ENCODE measurements around the gene VPS45.

Gene VPS45

DNA sequence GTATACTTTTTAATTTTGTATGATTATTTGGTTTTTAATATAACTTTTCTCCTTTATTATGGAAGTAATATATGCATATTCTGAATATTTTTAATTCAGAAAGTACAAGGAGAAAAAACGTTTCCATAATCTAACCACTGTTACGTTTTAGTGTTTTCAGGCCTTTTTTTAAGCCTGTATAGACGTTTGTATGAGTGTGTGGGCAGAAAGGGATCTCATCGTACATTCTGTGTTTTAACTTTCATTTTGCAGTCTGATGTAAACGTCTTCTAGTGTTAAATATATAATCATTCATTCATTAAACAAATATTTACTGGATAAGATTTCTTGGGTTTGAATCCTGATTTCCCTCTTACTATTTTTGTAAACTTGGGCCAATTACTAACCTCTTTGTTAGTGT lies 44.1 kb downstream of the VPS45 start:
- H2AFZ ChIP-seq (ENCODE audit: low read length) = no peak overlapping the region
- H3K14ac ChIP-seq (ENCODE audit: low read length) = no peak overlapping the region
- no CpG with 5 or more reads among the region's 5 CpGs for whole genome bisulfite sequencing, 2 donors (ENCODE audit: extremely low coverage in 2 of 2, insufficient read length in 2 of 2, insufficient replicate concordance in 1 of 2)
- H3K18ac ChIP-seq (ENCODE audit: low read length) = no peak overlapping the region
- H2BK5ac ChIP-seq (ENCODE audit: low read length) = no peak overlapping the region
- no peaks in the 10 kb centered on the region for H3K27me3 ChIP-seq (ENCODE audit: control insufficient read depth in 3 of 3, insufficient read depth in 3 of 3, low read depth in 1 of 3, low read length in 3 of 3)
- H2BK120ac ChIP-seq (ENCODE audit: low read depth, low read length) = no peak overlapping the region
- no peak for DNase-seq (ENCODE audit: low spot score)
- no peak overlapping the region for H3K27ac ChIP-seq (replicated peaks; ENCODE audit: low read length)
- no peak overlapping the region for H4K8ac ChIP-seq (ENCODE audit: low read depth, low read length)
- H3K9me3 ChIP-seq (replicated peaks in 1 of 2; ENCODE audit: control insufficient read depth in 2 of 2, insufficient read depth in 1 of 2, low read depth in 1 of 2, low read length in 2 of 2) = peaks cover 0 to 30% of the 10 kb centered on the region in 2 donors
- H2BK15ac ChIP-seq (ENCODE audit: low read length) = no peak overlapping the region
- no peak overlapping the region for H3K9ac ChIP-seq (ENCODE audit: low read depth, low read length, poor library complexity)
- H3K79me1 ChIP-seq (ENCODE audit: low read depth, low read length) = no peaks in the 10 kb centered on the region
- H3K36me3 ChIP-seq (replicated peaks in 1 of 2; ENCODE audit: control insufficient read depth in 2 of 2, insufficient read depth in 2 of 2, low read length in 2 of 2) = peaks cover 0 to 50% of the 10 kb centered on the region in 2 donors
- no peak overlapping the region for H2BK12ac ChIP-seq (ENCODE audit: low read length)
- no peak overlapping the region for H4K91ac ChIP-seq (ENCODE audit: low read depth, low read length, poor library complexity)
- no peak overlapping the region for H3K4me2 ChIP-seq (ENCODE audit: insufficient read depth, low read length, poor library complexity, severe bottlenecking)
- H3K23ac ChIP-seq (ENCODE audit: low read depth, low read length, poor library complexity) = no peak overlapping the region
- no peak overlapping the region for H3K4ac ChIP-seq (ENCODE audit: low read length)
- no peak overlapping the region for H2AK5ac ChIP-seq (ENCODE audit: low read depth, low read length)
- no peak overlapping the region for H3K4me3 ChIP-seq (ENCODE audit: low read length in 2 of 2)
- H3K4me1 ChIP-seq (ENCODE audit: control insufficient read depth in 2 of 2, insufficient read depth in 1 of 2, low read depth in 1 of 2, low read length in 2 of 2) = no peaks in the 10 kb centered on the region

DNA sequence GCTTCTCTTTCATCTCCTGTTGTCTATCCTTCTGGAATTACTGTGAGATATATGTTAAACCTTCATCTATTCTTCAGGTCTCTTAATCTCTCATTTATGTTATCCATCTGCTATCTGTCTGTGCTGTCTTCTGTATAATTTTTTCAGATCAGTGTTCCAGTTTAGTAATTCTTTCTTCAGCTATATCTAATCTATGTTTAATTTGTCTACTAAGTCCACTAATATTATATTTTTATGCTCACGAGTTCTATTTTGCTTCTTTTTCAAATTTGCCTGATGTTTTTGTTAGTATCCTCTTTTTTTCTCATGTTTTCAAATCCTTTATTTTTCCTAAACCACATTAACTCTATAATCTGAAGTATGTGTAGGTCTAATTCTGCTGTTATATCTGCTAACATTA lies 47.5 kb downstream of the VPS45 start:
- Histone ChIP-seq H3K9me3 (replicated peaks in 1 of 2; ENCODE audit: control insufficient read depth in 2 of 2, insufficient read depth in 1 of 2, low read depth in 1 of 2, low read length in 2 of 2) (peaks cover 0 to 30% of the 10 kb centered on the region in 2 donors), H3K14ac (ENCODE audit: low read length) (no peak overlapping the region), H3K27ac (replicated peaks; ENCODE audit: low read length) (no peak overlapping the region), H3K79me1 (ENCODE audit: low read depth, low read length) (no peaks in the 10 kb centered on the region), H2BK15ac (ENCODE audit: low read length) (no peak overlapping the region), H3K36me3 (replicated peaks in 1 of 2; ENCODE audit: control insufficient read depth in 2 of 2, insufficient read depth in 2 of 2, low read length in 2 of 2) (peaks cover 0 to 55% of the 10 kb centered on the region in 2 donors), H3K18ac (ENCODE audit: low read length) (no peak overlapping the region), H2BK5ac (ENCODE audit: low read length) (no peak overlapping the region), H3K23ac (ENCODE audit: low read depth, low read length, poor library complexity) (no peak overlapping the region), H2AK5ac (ENCODE audit: low read depth, low read length) (no peak overlapping the region), H4K91ac (ENCODE audit: low read depth, low read length, poor library complexity) (no peak overlapping the region), H2BK120ac (ENCODE audit: low read depth, low read length) (no peak overlapping the region), H4K8ac (ENCODE audit: low read depth, low read length) (no peak overlapping the region), H3K4ac (ENCODE audit: low read length) (no peak overlapping the region), H2AFZ (ENCODE audit: low read length) (no peak overlapping the region), H3K27me3 (ENCODE audit: control insufficient read depth in 3 of 3, insufficient read depth in 3 of 3, low read depth in 1 of 3, low read length in 3 of 3) (no peaks in the 10 kb centered on the region), H3K9ac (ENCODE audit: low read depth, low read length, poor library complexity) (no peak overlapping the region), H2BK12ac (ENCODE audit: low read length) (no peak overlapping the region), H3K4me3 (ENCODE audit: low read length in 2 of 2) (no peak overlapping the region), H3K4me1 (ENCODE audit: control insufficient read depth in 2 of 2, insufficient read depth in 1 of 2, low read depth in 1 of 2, low read length in 2 of 2) (no peaks in the 10 kb centered on the region), H3K4me2 (ENCODE audit: insufficient read depth, low read length, poor library complexity, severe bottlenecking) (no peak overlapping the region)
- DNase-seq (ENCODE audit: low spot score) = no peak
- WGBS, 2 donors (ENCODE audit: extremely low coverage in 2 of 2, insufficient read length in 2 of 2, insufficient replicate concordance in 1 of 2) = no CpG with 5 or more reads among the region's 1 CpG

DNA sequence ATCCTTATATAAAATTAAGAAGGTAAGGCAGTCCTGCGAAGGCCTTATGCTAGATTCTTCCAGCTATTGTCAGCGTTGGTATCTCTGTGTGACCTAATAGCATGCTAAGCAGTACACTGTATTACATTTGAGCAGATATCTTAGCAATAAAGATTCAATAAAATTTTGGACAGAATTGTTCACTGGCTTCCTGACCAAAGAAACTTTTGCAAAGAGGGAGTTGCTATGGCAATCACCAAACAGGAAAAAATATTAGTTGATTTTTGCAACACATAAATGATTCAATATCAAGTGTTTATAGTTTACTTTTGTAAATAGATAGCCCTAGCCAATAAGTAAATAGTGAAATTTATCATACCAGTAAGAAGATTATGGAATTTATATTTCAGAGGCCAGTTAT lies 51.1 kb downstream of the VPS45 start:
- no peak overlapping the region for H4K8ac ChIP-seq (ENCODE audit: low read depth, low read length)
- H2BK12ac ChIP-seq (ENCODE audit: low read length) = no peak overlapping the region
- H2AFZ ChIP-seq (ENCODE audit: low read length) = no peak overlapping the region
- H3K36me3 ChIP-seq (replicated peaks in 1 of 2; ENCODE audit: control insufficient read depth in 2 of 2, insufficient read depth in 2 of 2, low read length in 2 of 2) = peaks cover 2 to 38% of the 10 kb centered on the region in 2 donors
- no peak overlapping the region for H3K9ac ChIP-seq (ENCODE audit: low read depth, low read length, poor library complexity)
- no peak overlapping the region for H2AK5ac ChIP-seq (ENCODE audit: low read depth, low read length)
- H3K4me3 ChIP-seq (ENCODE audit: low read length in 2 of 2) = no peak overlapping the region
- peaks cover 0 to 22% of the 10 kb centered on the region in 2 donors for H3K9me3 ChIP-seq (replicated peaks in 1 of 2; ENCODE audit: control insufficient read depth in 2 of 2, insufficient read depth in 1 of 2, low read depth in 1 of 2, low read length in 2 of 2)
- H2BK5ac ChIP-seq (ENCODE audit: low read length) = no peak overlapping the region
- no peak overlapping the region for H2BK15ac ChIP-seq (ENCODE audit: low read length)
- H3K4ac ChIP-seq (ENCODE audit: low read length) = no peak overlapping the region
- H3K27me3 ChIP-seq (ENCODE audit: control insufficient read depth in 3 of 3, insufficient read depth in 3 of 3, low read depth in 1 of 3, low read length in 3 of 3) = no peaks in the 10 kb centered on the region
- WGBS, 2 donors (ENCODE audit: extremely low coverage in 2 of 2, insufficient read length in 2 of 2, insufficient replicate concordance in 1 of 2) = no CpG with 5 or more reads among the region's 2 CpGs
- no peak overlapping the region for H3K14ac ChIP-seq (ENCODE audit: low read length)
- H3K23ac ChIP-seq (ENCODE audit: low read depth, low read length, poor library complexity) = no peak overlapping the region
- H3K79me1 ChIP-seq (ENCODE audit: low read depth, low read length) = no peaks in the 10 kb centered on the region
- H4K91ac ChIP-seq (ENCODE audit: low read depth, low read length, poor library complexity) = no peak overlapping the region
- DNase-seq (ENCODE audit: low spot score) = no peak
- H3K4me2 ChIP-seq (ENCODE audit: insufficient read depth, low read length, poor library complexity, severe bottlenecking) = no peak overlapping the region
- no peak overlapping the region for H3K27ac ChIP-seq (replicated peaks; ENCODE audit: low read length)
- H2BK120ac ChIP-seq (ENCODE audit: low read depth, low read length) = no peak overlapping the region
- H3K18ac ChIP-seq (ENCODE audit: low read length) = no peak overlapping the region
- H3K4me1 ChIP-seq (ENCODE audit: control insufficient read depth in 2 of 2, insufficient read depth in 1 of 2, low read depth in 1 of 2, low read length in 2 of 2) = no peaks in the 10 kb centered on the region

DNA sequence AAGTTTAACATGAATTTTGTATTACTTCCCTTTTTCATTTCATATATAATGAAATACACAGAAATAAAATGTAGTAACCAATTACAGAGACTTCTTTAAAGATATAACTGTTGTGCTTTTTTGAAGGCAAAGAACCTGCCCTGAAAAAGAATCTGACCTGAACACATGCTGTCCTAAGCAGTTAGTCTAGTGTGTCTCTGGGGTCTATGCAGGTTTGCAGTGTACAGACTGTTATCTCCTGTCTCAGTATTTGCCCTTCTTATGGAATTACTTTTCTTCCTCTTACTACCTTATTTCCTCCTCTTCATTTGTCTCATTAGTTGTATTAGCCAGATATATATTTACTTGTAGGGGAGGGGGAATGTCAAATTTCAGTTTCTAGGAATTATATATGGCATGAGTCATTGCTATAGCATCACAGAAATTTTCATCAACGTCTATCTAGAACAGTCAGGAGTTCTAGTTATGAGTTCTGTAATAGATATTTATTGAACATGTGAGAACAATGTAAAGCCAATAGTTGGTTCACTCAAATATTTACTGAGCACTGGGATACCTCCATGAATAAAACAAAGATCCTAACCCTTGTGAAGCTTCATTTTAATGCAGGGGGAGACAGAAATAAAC lies 53.8 kb downstream of the VPS45 start:
- H3K9me3 ChIP-seq (replicated peaks in 1 of 2; ENCODE audit: control insufficient read depth in 2 of 2, insufficient read depth in 1 of 2, low read depth in 1 of 2, low read length in 2 of 2) = no peaks in the 10 kb centered on the region
- no peak overlapping the region for H3K14ac ChIP-seq (ENCODE audit: low read length)
- H2BK15ac ChIP-seq (ENCODE audit: low read length) = no peak overlapping the region
- H3K4ac ChIP-seq (ENCODE audit: low read length) = no peak overlapping the region
- H3K27ac ChIP-seq (replicated peaks; ENCODE audit: low read length) = no peak overlapping the region
- H2BK5ac ChIP-seq (ENCODE audit: low read length) = no peak overlapping the region
- H3K9ac ChIP-seq (ENCODE audit: low read depth, low read length, poor library complexity) = no peak overlapping the region
- H2AK5ac ChIP-seq (ENCODE audit: low read depth, low read length) = no peak overlapping the region
- WGBS, 2 donors (ENCODE audit: extremely low coverage in 2 of 2, insufficient read length in 2 of 2, insufficient replicate concordance in 1 of 2) = no CpG with 5 or more reads among the region's 1 CpG
- H4K8ac ChIP-seq (ENCODE audit: low read depth, low read length) = no peak overlapping the region
- H3K36me3 ChIP-seq (replicated peaks in 1 of 2; ENCODE audit: control insufficient read depth in 2 of 2, insufficient read depth in 2 of 2, low read length in 2 of 2) = peaks cover 2 to 23% of the 10 kb centered on the region in 2 donors
- H3K79me1 ChIP-seq (ENCODE audit: low read depth, low read length) = no peaks in the 10 kb centered on the region
- H2BK12ac ChIP-seq (ENCODE audit: low read length) = no peak overlapping the region
- no peak overlapping the region for H2AFZ ChIP-seq (ENCODE audit: low read length)
- no peaks in the 10 kb centered on the region for H3K27me3 ChIP-seq (ENCODE audit: control insufficient read depth in 3 of 3, insufficient read depth in 3 of 3, low read depth in 1 of 3, low read length in 3 of 3)
- no peak overlapping the region for H3K4me3 ChIP-seq (ENCODE audit: low read length in 2 of 2)
- no peaks in the 10 kb centered on the region for H3K4me1 ChIP-seq (ENCODE audit: control insufficient read depth in 2 of 2, insufficient read depth in 1 of 2, low read depth in 1 of 2, low read length in 2 of 2)
- no peak overlapping the region for H3K4me2 ChIP-seq (ENCODE audit: insufficient read depth, low read length, poor library complexity, severe bottlenecking)
- no peak overlapping the region for H3K18ac ChIP-seq (ENCODE audit: low read length)
- no peak overlapping the region for H3K23ac ChIP-seq (ENCODE audit: low read depth, low read length, poor library complexity)
- H2BK120ac ChIP-seq (ENCODE audit: low read depth, low read length) = no peak overlapping the region
- no peak overlapping the region for H4K91ac ChIP-seq (ENCODE audit: low read depth, low read length, poor library complexity)
- DNase-seq (ENCODE audit: low spot score) = no peak
